HG02870 (cell line): ENCODE results near the gene ITIH2.
"Not testable (repeated sequence)": the region's sequence is repeated elsewhere in the genome, so short reads cannot be mapped to it uniquely, and the experiment has no call there.

Source experiments
- ATAC-seq: cut with Tn5 transposase; IDR thresholded peaks from one replicate; pipeline ENCODE4 v1.9.1; 2021; ENCODE audit warnings: mild to moderate bottlenecking, moderate library complexity; ENCODE audit not compliant: unreplicated experiment

The ITIH2 gene

GRCh38 chr10:7734821-7735220 is 31.7 kb downstream of the ITIH2 start:
- no peak for ATAC-seq

GRCh38 chr10:7738536-7739407 is 35.7 kb downstream of the ITIH2 start:
- ATAC-seq, result no peak

DNA sequence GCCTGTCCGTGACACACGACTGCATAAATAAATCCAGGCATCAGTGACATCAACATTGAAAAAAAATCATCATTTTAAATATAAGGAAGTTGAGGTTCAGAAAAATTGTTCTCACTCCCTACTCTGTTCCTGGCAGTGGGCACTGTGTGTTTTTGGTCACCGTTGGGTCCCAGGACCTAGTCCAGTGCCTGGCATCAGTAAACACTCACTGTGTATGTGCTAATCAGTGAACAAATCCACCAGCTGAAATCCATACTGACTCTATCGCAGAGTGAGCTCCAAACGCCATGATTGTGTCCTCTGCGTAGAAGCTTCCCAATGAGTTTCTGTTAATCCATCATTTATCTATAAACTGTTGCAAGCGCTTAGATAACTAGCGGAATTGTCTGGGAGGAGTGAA is 41.2 kb downstream of the ITIH2 start:
- no peak for ATAC-seq

- ATAC-seq, result not testable (repeated sequence)
These were observed 45.5 kb downstream of the ITIH2 start for GRCh38 chr10:7748637-7749036.

DNA sequence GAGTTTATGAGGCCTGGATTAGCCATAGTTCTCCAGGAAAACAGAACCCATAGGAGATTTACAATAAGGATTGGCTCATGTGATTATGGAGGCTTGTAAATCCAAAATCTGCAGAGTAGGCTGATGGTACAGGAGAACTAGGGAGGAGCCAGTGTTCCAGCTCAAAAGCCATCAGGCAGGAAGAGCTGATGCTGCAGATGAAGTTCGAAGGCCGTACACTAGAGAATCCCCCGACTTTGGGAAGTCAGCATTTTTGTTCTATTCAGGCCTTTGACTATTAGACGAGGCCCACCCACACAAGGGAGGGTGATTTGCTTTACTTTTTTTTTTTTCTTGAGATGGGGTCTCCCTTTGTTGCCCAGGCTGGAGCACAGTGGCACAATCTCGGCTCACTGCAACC is 47.1 kb downstream of the ITIH2 start:
- ATAC-seq, result no peak

DNA sequence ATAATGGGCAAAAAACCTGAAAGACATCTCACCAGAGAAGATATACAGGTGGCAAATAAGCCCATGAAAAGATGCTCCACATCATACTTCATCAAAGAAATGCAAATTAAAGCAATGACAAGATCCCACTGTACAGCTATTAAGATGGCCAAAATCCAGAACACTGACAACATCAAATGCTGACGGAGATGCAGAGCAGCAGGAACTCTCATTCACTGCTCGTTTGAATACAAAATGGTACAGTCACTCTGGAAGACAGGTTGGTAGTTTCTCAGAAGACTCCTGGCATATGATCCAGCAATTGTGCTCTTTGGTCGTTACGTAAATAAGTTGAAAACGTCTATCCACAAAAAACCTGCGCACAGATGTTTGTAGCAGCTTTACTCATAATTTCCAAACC is 49.1 kb downstream of the ITIH2 start:
- no peak for ATAC-seq

- ATAC-seq, result no peak
These were observed 52.0 kb downstream of the ITIH2 start for GRCh38 chr10:7755103-7755502.

- ATAC-seq, result no peak
These were observed 53.4 kb downstream of the ITIH2 start for GRCh38 chr10:7756360-7756992.

DNA sequence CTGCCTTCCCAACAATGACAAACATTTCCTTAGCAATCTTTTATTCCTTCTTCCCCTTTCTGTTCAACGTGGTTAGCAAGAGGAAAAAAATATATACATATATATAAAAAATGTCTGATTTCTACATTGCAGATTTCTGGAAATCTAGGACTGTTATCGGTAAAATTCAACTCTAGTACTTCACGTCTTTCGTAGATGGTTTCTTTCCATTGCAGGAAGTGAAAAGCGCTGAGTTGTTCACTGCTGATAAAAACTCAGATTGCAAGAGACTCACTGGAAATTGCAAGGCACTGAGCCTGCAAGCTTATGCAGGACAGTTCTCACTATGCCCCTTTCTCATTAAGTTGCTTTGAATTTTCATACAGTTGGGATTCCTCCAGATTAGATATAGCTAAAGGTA is 60.8 kb downstream of the ITIH2 start:
- no peak for ATAC-seq

DNA sequence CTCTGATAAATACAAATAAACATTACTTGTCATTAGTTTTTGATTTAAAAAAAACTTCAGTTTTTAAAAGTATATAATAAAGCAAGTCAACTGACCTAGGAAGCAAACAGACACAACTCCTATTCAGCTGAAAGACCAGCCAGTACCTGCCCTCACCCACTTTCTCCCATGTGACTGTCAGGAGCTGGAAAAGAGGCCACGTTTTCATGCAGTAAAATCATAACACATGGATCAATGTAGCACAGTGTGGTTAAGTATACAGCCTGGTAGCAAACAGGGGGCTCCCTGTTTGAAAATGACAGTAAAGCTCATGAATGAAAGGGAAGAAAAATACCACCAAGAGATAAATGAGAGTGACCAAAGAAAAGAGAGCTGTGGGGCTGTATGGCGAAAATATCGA is 63.1 kb downstream of the ITIH2 start:
- no peak for ATAC-seq

GRCh38 chr10:7767209-7767608 is 64.1 kb downstream of the ITIH2 start:
- ATAC-seq, result no peak

DNA sequence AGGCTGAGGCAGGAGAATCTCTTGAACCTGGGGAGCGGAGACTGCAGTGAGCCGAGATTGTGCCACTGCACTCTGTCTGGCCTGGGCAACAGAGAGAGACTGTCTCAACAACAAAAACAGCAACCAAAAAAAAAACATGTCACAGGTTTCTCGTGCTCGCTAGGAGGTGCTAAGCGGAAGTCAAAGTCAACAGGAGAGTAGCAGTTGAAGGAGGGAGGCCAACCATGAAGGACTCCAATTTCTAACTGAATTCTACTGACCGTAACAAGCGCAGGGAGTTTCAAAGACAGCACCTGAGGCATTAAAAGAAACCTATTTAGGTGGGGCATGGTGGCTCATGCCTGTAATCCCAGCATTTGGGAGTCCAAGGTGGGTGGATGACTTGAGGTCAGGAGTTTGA is 65.3 kb downstream of the ITIH2 start:
- ATAC-seq, result no peak

- no peak for ATAC-seq
These were observed 71.0 kb downstream of the ITIH2 start for GRCh38 chr10:7773845-7774801.

DNA sequence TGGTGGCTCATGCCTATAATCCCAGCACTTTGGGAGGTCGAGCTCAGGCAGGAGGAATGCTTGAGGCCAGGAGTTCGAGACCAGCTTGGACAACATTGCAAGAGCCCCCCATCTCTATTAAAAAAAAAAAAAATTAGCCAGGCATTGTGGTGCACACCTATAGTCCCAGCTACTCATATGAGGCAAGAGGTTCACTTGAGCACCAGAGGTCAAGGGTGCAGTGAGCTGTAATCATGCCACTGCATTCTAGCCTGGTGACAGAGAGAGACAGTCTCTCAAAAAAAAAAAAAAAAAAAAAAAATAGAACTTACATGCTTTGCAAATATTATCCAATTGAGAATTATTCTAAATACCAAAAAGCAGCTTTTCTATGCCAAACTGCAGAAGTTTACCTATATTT is 73.7 kb downstream of the ITIH2 start:
- no peak for ATAC-seq

DNA sequence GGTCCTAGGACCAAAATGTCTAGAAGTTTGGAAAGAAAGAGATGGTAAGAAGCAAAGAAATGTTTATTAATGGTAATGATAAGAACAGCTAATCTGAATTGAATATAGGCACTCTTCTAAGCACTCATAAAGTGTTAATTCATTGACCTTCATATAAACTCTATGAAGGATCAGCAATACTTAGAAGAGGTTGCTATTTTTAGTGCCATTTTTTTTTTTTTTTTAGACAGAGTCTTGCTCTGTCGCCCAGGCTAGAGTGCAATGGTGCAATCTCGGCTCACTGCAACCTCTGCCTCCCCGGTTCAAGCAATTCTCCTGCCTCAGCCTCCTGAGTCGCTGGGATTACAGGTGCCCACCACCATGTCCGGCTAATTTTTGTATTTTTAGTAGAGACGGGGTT is 79.1 kb downstream of the ITIH2 start:
- ATAC-seq, result not testable (repeated sequence)

GRCh38 chr10:7786430-7786829 is 83.3 kb downstream of the ITIH2 start:
- ATAC-seq, result no peak

DNA sequence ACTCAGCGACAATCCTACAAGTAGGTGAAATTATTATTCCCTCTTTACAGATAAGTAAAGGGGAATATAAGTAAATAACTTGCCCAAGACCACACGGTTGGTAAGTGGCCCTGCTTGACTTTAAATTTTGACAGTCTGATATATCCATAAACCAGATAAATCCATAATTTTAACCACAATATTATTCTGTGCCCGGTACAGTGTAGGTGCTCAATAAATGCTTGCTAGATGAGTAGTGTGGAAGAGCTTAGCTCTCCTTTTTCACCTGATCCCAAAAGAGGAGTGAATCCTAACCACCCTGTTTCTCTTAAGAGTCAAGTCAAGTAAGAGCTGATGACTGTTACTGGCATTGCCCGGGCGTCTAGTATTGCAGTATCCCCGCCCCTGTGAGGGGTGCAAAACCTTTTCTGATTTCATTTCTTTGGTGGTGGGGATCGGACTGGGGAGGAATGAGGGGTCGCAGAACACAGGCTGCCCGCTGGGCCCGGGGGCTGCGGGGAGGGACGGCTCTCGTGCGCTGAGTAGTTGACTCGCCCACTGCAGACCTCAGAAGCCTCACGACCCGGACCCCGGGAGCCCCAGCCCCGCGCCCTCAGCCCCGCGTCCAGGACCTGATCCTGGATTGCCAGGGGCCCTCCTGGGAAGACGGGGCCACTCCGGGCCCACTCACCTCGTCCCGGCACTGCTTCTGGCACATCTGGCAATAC is 84.2 kb downstream of the ITIH2 start:
- peak; percentile 5 for ATAC-seq

DNA sequence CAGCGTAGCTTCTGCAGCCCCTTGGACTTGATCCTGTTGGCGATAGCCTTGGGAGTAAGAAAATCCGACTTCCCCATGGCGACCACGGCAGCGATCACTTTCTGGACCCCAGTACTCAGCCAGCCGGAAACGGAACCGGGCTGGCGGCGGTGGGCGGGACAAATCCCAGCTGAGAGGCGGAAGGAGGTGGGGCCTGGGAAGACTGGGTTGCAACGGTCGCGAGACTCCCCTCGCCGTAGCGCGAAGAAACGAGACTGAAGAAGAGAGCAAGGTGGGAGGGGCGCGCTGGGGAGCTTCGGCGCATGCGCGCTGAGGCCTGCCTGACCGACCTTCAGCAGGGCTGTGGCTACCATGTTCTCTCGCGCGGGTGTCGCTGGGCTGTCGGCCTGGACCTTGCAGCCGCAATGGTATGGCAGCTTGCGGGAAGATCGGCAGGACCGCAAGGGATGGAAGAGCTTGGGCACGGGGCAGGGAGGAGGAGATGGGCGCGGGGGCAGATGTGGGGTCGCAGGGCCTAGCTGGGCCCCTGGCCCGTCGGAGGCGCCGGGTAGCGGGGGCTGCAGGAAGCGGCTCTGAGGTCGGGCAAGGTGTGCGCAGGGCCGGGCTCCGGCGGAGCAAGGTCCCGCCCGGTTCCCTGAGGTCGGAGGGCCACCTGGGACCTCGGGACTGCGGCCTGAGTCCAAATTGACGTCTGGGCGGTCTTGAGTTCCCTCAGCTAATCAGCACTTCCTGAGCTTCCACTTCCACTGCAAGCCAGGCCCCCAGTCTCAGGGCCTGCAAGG is 84.9 kb downstream of the ITIH2 start, which contains the start of the genes ATP5F1C and KIN:
ATP5F1C (plus strand) TSS at position 321 of the 782 bp plus-strand sequence; CDS start at position 352, 31 bp downstream.
KIN (minus strand) TSS at position 137 of the 782 bp plus-strand sequence; CDS start at position 77, 60 bp downstream.
- ATAC-seq, result peak; percentile 94

GRCh38 chr10:7788639-7789286 is 85.6 kb downstream of the ITIH2 start:
- peak; percentile 14 for ATAC-seq
